AML-193 (cell line): ENCODE measurements around the gene CLBA1.
"Not testable (repeated sequence)": the region's sequence is repeated elsewhere in the genome, so short reads cannot be mapped to it uniquely, and the experiment has no call there.

Experiments
- DNase-seq, 2 experiments: peaks; one replicate each; lab custom pipeline; 2025; lab: John Stamatoyannopoulos, UW

Gene CLBA1

DNA sequence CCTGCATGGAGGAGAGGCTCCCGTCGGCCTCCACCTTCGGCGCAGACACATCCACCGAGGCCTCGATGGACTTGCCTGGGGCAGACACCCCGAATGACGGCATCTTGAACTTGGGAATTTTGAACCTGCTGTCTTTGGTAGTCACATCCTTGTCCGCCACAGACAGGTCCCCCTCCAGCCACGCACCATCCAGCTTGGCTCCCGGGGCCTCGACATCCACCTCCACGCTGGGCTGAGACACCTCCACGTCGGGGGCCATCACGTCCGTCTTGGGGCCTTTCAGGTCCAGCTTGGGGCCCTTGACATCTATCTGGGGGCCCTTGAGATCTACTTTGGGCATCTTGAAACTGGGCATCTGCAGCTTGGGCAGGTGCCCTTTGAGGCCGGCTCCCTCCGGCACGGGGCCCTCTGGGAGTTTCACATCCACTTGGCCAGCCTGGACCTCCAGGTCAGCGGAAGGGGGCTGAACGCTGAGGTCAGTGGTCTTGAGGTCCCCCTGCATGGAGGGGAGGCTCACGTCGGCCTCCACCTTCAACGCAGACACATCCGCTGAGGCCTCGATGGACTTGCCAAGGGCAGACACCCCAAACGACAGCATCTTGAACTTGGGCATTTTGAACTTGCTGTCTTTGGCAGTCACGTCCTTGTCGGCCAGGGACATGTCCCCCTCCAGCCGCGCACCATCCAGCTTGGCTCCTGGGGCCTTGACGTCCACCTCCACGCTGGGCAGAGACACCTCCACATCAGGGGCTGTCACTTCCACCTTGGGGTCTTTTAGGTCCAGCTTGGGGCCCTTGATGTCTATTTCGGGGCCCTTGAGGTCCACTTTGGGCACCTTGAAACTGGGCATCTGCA, 37.5 kb upstream of the CLBA1 start:
- not testable (repeated sequence) for DNase-seq

DNA sequence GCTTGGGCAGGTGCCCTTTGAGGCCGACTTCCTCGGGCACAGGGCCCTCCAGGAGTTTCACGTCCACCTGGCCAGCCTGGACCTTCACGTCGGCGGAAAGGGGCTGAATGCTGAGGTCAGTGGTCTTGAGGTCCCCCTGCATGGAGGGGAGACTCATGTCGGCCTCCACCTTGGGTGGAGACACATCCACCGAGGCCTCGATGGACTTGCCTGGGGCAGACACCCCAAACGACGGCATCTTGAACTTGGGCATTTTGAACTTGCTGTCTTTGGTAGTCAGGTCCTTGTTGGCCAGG, 36.9 kb upstream of the CLBA1 start:
- DNase-seq, result no peak

DNA sequence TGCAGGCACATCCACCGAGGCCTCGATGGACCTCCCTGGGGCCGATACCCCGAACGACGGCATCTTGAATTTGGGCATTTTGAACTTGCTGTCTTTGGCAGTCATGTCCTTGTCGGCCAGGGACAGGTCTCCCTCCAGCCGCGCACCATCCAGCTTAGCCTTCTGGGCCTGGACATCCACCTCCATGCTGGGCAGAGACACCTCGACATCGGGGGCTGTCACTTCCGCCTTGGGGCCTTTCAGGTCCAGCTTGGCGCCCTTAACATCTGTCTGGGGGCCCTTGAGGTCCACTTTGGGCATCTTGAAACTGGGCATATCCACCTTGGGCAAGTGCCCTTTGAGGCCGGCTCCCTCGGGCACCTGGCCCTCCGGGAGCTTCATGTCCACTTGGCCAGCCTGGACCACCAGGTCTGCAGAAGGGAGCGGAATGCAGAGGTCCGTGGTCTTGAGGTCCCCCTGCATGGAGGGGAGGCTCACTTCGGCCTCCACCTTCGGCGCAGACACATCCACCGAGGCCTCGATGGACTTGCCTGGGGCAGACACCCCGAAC, 36.1 kb upstream of the CLBA1 start:
- not testable (repeated sequence) for DNase-seq

DNA sequence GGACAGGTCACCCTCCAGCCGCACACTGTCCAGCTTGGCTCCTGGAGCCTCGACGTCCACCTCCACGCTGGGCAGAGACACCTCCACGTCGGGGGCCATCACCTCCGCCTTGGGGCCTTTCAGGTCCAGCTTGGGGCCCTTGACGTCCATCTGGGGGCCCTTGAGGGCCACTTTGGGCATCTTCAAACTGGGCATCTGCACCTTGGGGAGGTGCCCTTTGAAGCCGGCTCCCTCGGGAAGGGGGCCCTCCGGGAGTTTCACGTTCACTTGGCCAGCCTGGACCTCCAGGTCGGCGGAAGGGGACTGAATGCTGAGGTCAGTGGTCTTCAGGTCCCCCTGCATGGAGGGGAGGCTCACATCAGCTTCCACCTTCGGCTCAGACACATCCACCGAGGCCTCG, 35.6 kb upstream of the CLBA1 start:
- DNase-seq, result no peak

DNA sequence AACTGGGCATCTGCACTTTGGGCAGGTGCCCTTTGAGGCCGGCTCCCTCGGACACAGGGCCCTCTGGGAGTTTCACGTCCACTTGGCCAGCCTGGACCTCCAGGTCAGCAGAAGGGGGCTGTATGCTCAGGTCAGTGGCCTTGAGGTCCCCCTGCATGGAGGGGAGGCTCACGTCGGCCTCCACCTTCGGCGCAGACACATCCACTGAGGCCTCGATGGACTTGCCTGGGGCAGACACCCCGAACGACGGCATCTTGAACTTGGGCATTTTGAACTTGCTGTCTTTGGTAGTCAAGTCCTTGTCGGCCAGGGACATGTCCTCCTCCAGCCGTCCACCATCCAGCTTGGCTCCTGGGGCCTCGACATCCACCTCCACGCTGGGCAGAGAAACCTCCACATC, 34.9 kb upstream of the CLBA1 start:
- DNase-seq, result not testable (repeated sequence)

DNA sequence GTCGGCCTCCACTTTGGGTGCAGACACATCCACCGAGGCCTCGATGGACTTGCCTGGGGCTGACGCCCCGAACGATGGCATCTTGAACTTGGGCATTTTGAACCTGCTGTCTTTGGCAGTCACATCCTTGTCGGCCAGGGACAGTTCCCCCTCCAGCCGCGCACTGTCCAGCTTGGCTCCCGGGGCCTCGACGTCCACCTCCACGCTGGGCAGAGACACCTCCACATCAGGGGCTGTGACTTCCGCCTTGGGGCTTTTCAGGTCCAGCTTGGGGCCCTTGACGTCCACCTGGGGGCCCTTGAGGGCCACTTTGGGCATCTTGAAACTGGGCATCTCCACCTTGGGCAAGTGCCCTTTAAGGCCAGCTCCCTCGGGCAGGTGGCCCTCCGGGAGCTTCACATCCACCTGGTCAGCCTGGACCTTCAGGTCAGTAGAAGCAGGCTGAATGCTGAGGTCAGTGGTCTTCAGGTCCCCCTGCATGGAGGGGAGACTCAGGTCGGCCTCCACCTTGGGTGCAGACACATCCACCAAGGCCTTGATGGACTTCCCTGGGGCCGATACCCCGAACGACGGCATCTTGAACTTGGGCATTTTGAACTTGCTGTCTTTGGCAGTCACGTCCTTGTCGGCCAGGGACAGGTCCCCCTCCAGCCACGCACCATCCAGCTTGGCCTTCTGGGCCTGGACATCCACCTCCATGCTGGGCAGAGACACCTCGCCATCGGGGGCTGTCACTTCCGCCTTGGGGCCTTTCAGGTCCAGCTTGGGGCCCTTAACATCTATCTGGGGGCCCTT, 33.5 kb upstream of the CLBA1 start:
- DNase-seq, result not testable (repeated sequence)

DNA sequence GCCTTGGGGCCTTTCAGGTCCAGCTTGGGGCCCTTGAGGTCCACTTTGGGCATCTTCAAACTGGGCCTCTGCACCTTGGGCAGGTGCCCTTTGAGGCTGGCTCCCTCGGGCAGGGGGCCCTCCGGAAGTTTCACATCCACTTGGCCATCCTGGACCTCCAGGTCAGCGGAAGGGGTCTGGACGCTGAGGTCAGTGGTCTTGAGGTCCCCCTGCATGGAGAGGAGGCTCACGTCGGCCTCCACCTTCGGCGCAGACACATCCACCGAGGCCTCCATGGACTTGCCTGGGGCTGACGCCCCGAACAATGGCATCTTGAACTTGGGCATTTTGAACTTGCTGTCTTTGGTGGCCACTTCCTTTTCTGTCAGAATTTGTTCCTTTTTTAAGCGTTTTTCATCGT, 32.5 kb upstream of the CLBA1 start:
- no peak for DNase-seq

DNA sequence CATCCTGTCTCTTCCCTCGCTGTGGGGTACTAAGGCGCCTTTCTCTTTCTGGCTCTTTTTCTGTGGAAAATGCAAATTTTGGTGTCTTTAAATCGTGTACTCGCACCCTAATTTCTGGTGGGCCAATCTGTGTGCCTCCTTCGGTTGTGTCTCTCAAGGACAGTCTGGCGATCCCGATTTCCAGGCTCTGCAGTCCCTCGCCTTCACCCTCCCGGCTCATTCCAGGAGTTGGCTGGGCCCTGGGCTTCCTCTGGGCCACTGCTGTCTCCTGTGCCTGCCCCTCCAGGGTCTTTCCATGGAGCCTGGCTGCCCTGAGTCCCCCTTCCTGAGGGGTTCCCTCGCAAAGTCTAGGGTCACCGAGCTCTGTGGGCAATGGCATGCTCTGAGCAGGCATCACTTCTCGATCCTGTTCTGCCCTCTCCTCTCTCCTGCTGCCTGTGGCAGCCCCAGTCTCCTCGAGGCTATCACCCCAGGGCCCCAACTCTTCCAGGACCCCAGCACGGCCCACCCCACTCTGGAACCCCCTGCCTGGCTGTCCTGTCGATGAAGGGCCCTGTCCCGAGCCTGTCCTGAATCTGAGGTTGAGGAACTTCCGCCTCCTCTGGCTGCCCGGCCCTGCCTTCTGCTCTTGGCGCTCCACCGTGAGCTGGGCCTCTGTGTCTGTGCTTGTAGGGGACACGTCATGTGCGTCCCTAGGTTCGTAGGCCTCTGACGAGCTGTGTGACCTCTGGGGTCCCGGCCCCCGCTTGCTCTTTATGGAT, 31.5 kb upstream of the CLBA1 start:
- no peak for DNase-seq

DNA sequence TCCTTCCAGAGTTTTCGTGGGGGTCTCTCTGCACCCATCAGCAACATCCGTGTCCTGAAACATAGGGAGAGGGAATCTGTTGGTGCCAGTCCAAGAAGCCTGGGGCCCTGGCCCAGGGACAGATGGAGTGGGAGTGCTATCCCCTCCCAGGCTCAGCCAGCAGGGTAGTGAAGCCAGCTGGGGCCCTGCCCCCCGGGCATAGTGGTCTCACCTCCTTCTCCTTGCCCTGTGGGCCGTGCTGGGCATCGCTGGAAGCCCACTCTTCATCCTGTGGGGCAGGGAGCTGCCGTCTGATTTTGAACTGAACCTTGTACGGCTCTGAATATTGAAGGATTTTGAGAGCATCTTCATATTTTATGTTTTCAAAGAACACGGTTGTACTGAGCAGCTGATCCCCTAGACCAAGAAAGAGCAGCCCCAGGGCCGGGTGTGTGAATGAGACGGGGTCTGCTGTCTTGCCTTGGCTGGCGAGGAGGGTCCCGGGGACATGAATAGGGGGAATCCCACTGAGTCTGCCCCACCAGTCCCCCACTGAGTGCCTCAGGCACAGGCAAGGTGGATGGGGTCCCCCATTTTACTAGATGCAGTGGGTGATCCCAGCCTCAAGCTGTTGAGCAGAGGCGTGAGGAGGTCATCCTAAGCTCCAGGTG, 30.7 kb upstream of the CLBA1 start:
- no peak for DNase-seq

DNA sequence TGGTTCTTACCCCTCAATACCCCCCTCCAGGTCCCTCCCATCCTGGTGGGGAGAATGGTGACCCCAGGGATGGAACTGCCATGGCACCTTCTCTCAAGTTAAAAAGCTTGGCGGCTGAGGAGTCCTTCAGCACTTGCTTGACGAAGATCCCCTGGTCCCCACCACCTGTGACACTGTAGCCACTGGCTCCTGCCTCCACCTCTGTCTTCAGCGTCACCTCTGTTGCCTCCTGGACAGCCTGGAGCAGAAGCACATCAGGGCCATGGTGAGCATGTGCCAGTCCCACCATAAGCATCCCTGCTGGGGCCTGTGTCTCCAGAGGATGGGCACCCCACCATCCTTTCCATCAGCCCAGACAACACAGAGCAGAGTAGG, 30.2 kb upstream of the CLBA1 start:
- no peak for DNase-seq

DNA sequence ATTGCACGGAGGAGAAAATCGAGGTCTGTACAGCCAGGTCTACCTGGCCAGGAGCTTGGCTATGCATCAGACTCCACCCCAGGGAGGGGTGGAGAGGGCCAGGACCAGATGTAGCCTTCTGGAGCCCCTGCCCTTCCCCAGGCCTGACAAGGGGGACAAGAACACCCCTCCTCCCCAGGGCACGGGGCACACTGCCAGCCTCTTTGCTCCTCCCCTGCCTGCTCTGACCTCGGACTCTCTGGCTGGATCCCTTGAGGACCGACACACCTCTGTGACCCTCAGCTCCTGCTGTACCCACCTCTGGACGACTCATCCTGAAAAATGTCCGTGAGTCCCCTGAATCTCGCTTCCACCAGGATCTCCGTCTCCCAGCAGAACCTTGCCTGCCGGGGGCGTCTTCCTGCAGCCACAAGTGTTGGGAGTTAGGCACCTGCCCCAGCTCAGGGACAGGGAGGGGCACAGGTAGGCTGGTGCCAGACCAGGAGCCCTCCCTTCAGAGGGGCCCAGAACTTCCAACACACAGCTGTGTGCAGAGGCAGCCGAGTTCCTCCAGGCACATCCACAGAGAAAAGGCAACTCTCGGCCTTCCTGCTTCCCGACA, 29.2 kb upstream of the CLBA1 start:
- DNase-seq, result no peak

DNA sequence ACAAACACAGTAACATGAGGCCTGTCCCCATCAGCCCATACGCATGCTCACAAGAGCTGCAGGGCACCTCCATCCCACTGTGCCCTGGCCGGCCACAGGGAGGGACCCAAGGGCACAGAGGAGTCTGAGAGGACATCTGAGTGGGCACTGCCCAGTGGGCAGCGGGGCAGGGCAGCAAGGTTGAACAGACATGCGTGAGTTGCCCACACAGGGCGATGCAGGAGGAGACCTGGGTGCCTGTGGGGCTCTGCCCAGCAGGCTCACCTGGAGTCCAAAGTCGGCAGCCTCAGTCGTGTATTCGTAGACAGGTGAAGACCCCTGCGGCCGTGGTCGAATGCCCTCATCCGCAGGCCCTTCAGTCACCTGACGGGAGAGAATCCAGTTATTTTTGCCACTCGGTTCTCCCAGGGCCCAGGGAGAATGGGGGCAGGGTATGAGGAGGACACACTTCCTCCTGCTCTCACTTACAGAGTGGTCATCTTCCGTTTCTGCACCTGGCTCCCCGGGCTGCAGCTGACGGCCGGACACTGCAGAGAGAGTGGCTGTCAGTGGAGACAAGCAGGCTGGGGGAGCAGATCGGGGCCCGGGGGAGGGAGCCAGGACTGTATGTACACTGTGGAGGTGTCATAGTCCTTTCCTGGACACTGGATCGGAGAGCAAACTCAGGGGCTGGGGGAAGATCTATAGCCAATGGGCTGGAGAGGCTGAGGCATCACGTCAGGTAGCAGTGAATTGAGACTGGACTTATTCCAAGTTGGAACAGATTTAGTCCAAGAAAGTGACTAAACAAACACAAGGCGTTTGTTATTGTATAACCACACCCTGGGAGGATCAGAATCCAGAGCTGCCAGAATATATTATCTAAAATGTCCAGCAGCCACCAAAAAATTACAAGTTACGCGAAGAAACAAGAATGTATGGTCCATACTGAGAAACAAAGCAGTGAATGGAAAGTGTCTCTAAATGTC, 28.2 kb upstream of the CLBA1 start:
- no peak for DNase-seq

DNA sequence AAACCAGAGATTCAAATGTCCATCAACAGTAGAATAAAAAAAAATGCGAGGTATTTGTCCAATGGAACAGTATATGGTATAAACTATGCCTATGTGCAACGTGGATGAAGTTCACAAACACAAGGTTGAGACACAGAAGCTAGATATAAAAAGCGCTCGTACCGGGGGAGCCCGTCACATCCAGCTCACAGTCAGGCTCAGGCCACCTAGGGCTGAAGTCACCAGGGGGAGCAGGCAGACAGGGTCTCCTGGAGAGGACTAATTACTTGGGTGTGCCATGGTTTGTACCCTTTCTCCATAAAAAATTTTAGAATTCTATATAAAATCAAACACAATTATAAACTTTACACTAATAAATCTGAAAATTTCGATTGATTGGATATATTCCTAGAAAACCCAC, 21.0 kb upstream of the CLBA1 start:
- DNase-seq, result no peak

DNA sequence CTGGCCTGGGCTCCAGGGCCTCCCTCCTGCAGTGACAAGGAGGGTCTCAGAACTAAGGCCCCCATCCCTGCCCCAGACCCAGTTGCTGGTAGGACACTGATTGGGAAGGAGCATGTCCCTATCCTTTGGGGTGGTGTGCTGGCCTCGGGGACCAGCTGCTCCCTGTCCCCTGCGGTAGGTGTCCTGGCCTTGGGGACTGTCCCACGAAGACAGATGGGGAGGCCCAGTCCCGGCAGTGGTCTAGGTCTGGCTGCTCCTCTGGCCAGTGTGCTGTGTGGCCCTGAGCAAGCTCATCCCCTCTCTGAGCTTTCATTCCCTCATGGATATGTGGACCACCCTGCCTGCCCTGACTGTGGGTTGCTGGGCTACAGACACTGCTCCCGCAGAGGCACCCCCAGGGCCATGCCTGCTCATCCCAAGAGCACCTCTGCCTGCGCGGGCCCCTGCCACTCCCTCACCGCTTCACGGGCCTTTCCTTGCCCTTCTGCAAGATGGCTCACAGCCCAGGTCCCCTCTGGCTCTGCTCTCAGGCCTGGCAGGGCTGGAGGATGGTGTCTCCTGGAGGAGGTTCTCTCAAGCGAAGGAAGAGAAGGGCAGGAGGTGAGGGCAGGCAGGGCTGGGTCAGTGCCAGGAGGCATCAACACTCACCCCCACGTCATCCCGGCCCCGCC, 19.9 kb upstream of the CLBA1 start:
- no peak for DNase-seq

DNA sequence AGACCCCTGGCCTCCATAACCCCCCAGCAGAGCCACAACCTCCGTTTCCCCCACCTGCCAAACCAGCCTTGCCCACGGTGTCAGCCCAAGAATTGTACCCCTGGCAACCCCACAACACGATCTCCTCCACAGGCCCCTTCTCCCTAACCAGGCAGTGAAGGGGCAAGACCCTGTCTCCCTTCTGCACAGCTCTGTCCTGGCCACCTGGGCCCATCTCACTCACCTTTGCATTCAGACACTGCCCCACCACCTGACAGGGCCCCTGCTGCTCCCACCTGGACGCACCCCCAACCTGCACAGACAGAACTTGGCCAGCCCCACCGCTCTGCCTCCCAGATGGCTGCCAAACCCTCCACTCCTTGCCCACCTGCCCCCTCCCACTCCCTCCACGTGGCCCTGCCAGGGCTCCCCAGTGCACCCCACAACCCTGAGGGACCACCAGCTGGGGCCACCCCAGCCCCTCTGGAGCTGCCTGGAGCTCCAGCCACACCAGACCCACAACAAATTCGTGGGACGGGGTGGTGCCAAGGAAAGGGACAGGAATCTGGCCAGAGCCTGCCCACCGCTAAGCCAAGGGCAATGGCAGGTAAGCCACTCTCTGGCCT, 19.2 kb upstream of the CLBA1 start:
- DNase-seq, result no peak

DNA sequence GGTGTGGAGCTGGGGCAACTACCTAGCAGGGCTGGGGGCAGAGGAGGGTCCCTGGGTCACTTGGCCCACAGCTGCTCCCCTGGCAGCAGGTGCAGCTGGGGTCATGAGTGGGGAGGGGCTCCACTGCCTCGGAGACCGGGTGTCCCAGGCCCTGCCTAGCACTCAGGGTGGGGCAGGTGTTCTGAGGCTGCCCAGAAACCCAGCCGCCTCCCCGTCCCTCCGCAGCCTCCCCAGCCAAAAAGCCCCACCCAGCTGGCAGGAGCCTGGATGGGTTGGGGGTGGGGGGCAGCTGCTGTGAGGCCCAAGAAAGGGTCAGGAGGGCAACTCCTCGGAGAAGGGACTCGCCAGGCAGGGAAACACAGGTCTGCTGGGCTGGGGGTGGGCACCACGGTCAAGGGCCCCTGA, 18.6 kb upstream of the CLBA1 start:
- no peak for DNase-seq

DNA sequence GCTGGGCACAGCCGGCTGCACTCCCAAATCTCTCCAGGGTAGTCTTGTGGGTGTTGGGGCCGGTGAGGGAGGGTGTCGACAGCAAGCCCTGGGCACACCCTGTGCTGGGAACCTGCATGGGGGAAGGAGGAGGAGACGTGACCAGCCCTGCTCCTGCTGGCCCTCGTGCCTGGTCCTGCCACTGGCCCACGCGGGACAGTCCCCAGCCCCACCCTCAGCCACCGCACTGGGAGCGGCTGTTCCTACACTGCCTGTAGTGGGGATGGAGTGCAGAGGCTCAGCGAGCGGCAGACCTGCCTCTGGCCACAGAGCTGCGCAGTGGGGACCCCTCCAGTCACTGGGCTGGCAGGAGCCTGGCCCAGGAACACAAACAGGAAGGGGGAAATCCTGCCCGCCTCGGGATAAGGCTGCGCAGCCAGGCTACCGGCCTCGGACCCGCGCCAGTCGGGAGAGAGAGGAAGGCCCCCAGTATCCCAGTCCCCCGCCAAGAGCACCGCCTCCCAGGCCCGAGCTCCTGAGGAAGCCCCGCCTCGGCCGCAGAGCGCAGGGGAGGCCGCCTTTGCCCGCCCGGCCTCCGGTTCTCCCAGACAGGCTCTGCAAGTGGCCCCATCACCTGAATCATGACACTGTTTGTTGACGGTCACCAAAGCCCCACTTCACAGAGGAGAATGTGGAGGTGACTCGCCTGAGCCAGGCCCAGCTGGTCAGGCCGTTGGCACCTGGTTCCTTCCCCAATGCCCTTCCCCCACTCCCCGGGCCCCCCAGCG, 18.0 kb upstream of the CLBA1 start:
- DNase-seq, result no peak

DNA sequence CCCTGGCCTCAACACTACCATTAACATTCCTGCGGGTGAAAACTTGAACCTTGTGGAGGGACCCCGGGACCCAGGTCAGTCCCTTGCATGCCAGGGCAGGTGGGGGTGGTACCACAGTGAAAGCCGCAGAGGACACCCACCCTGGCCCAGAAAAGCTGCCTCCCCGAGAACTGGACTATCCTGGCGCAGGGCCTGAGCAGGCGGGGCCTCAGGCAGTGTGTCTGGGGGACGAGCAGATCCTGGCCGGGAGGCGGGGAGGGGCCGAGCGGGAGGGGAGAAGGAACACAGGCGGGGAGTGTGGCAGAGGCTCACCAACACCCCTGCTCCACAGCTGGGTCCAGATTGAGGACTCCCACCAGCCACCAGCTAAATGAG, 17.4 kb upstream of the CLBA1 start:
- DNase-seq, result no peak
